Measurements from ENCODE around the gene PRAMEF4. TPM values are rescaled to one million over a fixed set of nuclear protein-coding genes. Genes with fewer than 3 reads are reported as not detected.
"Not testable (repeated sequence)": the region's sequence is repeated elsewhere in the genome, so short reads cannot be mapped to it uniquely, and the experiment has no call there.

Gene PRAMEF4
- total RNA-seq, 1 donor from 2014 or later = not detected

- TF ChIP-seq, protein P1, sequence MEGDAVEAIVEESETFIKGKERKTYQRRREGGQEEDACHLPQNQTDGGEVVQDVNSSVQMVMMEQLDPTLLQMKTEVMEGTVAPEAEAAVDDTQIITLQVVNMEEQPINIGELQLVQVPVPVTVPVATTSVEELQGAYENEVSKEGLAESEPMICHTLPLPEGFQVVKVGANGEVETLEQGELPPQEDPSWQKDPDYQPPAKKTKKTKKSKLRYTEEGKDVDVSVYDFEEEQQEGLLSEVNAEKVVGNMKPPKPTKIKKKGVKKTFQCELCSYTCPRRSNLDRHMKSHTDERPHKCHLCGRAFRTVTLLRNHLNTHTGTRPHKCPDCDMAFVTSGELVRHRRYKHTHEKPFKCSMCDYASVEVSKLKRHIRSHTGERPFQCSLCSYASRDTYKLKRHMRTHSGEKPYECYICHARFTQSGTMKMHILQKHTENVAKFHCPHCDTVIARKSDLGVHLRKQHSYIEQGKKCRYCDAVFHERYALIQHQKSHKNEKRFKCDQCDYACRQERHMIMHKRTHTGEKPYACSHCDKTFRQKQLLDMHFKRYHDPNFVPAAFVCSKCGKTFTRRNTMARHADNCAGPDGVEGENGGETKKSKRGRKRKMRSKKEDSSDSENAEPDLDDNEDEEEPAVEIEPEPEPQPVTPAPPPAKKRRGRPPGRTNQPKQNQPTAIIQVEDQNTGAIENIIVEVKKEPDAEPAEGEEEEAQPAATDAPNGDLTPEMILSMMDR (IDR thresholded peaks at IDR 0.05) = no peak
- H3K4me3 Mint-ChIP-seq (ENCODE audit: unreplicated experiment) = no peak overlapping the region
- H3K27me3 Mint-ChIP-seq (ENCODE audit: unreplicated experiment) = no peaks in the 10 kb centered on the region
- H3K36me3 Mint-ChIP-seq (ENCODE audit: unreplicated experiment) = no peaks in the 10 kb centered on the region
- no peak for DNase-seq (ENCODE audit: extremely low spot score, unreplicated experiment)
- peaks cover 3% of the 10 kb centered on the region for H3K9me3 Mint-ChIP-seq (ENCODE audit: unreplicated experiment)
- no peaks in the 10 kb centered on the region for H3K4me1 Mint-ChIP-seq (ENCODE audit: unreplicated experiment)
- no peak overlapping the region for H3K27ac Mint-ChIP-seq (ENCODE audit: unreplicated experiment)
Observed at GRCh38 chr1:12851779-12852178, 34.2 kb downstream of the PRAMEF4 start.

- H3K4me1 Mint-ChIP-seq (ENCODE audit: unreplicated experiment); H3K4me3 Mint-ChIP-seq (ENCODE audit: unreplicated experiment); H3K27me3 Mint-ChIP-seq (ENCODE audit: unreplicated experiment); DNase-seq (ENCODE audit: extremely low spot score, unreplicated experiment); H3K36me3 Mint-ChIP-seq (ENCODE audit: unreplicated experiment); H3K9me3 Mint-ChIP-seq (ENCODE audit: unreplicated experiment); H3K27ac Mint-ChIP-seq (ENCODE audit: unreplicated experiment): not testable (repeated sequence)
Observed at GRCh38 chr1:12848620-12849019, 37.4 kb downstream of the PRAMEF4 start, which contains the start of gene HNRNPCL1. Gene HNRNPCL1 (minus strand): TSS chr1:12848720. CDS start chr1:12848289, 431 bp downstream.

DNA sequence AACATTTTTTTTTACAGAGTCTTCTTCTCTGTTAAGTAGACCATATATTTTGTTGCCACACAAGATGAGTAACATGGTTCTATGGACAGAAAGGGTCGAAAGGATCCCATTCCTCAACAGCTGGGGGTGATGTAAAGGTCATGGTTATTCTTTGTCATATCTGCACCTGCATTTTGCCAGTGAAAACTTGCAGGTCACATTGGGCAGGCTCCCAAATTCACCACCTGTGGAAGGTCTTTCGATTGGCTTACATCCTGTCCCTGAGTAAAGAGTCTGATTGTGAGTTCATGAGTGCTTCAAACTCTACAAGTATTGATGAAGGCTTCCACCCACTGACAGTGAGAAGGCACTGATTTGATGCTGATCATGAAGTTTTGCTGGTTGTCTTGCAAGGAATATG lies 52.8 kb downstream of the PRAMEF4 start:
- H3K27me3 Mint-ChIP-seq (ENCODE audit: unreplicated experiment); DNase-seq (ENCODE audit: extremely low spot score, unreplicated experiment); H3K4me1 Mint-ChIP-seq (ENCODE audit: unreplicated experiment); H3K27ac Mint-ChIP-seq (ENCODE audit: unreplicated experiment); H3K9me3 Mint-ChIP-seq (ENCODE audit: unreplicated experiment); H3K4me3 Mint-ChIP-seq (ENCODE audit: unreplicated experiment); H3K36me3 Mint-ChIP-seq (ENCODE audit: unreplicated experiment): not testable (repeated sequence)

DNA sequence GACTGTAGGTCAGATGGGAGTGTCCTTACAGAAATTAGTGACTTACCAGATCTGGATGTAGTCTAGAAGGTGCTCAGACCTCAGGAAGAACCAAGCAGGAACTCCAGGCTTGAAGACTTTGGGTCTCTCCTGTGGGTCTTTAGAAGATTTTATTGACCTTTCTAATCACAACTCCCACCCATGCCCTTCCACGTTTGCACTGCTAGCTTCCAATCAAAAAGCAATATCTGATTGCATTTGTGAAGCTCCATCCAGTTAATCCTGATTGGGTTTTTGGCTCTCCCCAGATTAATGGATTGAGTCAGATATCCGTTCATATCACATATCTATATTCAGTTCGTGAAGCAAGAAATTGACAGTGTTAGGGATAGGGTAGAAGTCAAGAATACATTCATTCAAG lies 54.7 kb downstream of the PRAMEF4 start, which contains the start of gene PRAMEF11:
Gene PRAMEF11 (minus strand): TSS at position 101 of the 400 bp plus-strand sequence. CDS start 2,621 bp downstream, outside the sequence.
- not testable (repeated sequence) for H3K4me1 Mint-ChIP-seq (ENCODE audit: unreplicated experiment); H3K36me3 Mint-ChIP-seq (ENCODE audit: unreplicated experiment); H3K4me3 Mint-ChIP-seq (ENCODE audit: unreplicated experiment); H3K9me3 Mint-ChIP-seq (ENCODE audit: unreplicated experiment); H3K27ac Mint-ChIP-seq (ENCODE audit: unreplicated experiment); H3K27me3 Mint-ChIP-seq (ENCODE audit: unreplicated experiment); DNase-seq (ENCODE audit: extremely low spot score, unreplicated experiment)

Other genes with a start within 250 kb of the PRAMEF4 start
- not detected in 2 replicates for gene AADACL4, start 242.1 kb downstream of the PRAMEF4 start, total RNA-seq
- not detected in 2 replicates for gene AADACL3, start 170.1 kb downstream of the PRAMEF4 start, total RNA-seq
- not detected in 2 replicates for gene CFAP107, start 140.0 kb downstream of the PRAMEF4 start, total RNA-seq
- gene PRAMEF12, start 112.5 kb downstream of the PRAMEF4 start, total RNA-seq = not detected in 2 replicates
- not detected in 2 replicates for gene PRAMEF1, start 94.8 kb downstream of the PRAMEF4 start, total RNA-seq
- not detected in 2 replicates for gene PRAMEF11, start 54.8 kb downstream of the PRAMEF4 start, total RNA-seq
- not detected in 2 replicates for gene HNRNPCL1, start 37.5 kb downstream of the PRAMEF4 start, total RNA-seq
- gene PRAMEF2, start 29.1 kb downstream of the PRAMEF4 start, total RNA-seq = not detected in 2 replicates
- gene PRAMEF10, start 12.1 kb upstream of the PRAMEF4 start, total RNA-seq = not detected in 2 replicates
- not detected in 2 replicates for gene PRAMEF7, start 30.4 kb upstream of the PRAMEF4 start, total RNA-seq
- gene PRAMEF6, start 61.4 kb upstream of the PRAMEF4 start, total RNA-seq = not detected in 2 replicates
- gene PRAMEF27, start 170.4 kb upstream of the PRAMEF4 start, total RNA-seq = not detected in 2 replicates
- gene HNRNPCL3, start 174.6 kb upstream of the PRAMEF4 start, total RNA-seq = not detected in 2 replicates
- gene PRAMEF25, start 184.6 kb upstream of the PRAMEF4 start, total RNA-seq = not detected in 2 replicates
- gene HNRNPCL2, start 230.7 kb upstream of the PRAMEF4 start, total RNA-seq = not detected in 2 replicates

Data from osteocyte (in vitro differentiated cells).